ENCODE measurements around the gene PDLIM1. TPM values are rescaled to one million over a fixed set of nuclear protein-coding genes. Genes with fewer than 3 reads are reported as not detected.

The PDLIM1 gene
- total and polyA plus RNA-seq, 2 of the 13 experiments (the other 11 are each of a cell fraction or from before 2014, with no cell fraction given): 119 to 123 TPM

DNA sequence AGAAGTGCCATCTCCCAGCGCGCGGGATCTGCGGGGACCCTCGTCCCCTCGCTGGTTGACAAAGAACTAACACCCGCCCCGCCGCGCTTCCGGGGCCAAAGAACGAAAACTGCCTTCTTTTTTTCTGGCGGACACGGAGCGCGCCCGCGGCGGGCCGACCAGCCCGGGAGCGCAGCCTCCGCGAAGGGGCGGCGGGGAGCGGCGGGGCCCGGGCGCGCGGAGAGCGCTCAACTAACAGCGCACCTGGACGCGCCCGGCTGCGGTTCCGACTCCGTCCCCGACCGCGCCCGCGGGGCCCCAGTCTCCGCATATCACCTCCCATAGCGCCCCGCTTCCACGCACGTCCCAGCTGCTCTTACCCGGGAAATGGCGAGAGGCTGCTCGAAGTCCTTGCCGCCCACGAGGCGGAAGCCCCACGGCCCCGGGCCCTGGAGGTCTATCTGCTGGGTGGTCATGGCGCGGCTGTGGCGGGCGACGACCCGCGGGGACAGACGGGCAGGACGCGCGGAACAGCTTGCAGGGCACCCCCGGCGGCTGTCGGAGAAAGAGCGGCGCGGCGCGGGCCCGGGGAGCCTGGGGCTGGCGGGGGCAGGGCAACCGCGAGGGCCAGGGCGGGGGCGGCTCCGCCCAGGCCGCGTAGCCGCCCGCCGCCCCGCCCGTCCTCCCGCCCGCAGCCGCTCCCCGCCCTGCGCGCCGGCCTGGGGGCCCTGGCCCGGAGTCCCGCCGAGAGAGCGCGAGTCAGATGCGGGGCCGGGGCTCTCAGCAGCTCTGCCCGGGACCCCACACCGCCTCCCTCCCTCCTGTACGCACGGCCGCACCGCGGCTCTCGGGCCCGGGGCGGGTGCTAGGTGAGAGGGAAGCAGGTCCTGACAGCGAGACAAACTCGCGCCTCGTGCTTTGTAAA is at the start of gene PDLIM1 (continued):
- TF ChIP-seq ZNF607 (CRISPR knock-in tag; IDR thresholded peaks at IDR 0.05; ENCODE audit: borderline replicate concordance) (peak; percentile 58; the same call in 1 of the 2 replicates), ARHGAP35 (CRISPR knock-in tag; IDR thresholded peaks at IDR 0.05; ENCODE audit: borderline replicate concordance) (no peak), FOSL1 (CRISPR knock-in tag; IDR thresholded peaks at IDR 0.05; ENCODE audit: borderline replicate concordance) (no peak), ZNF557 (CRISPR knock-in tag; IDR thresholded peaks at IDR 0.05) (no peak), TBL1XR1 (IDR thresholded peaks at IDR 0.05; ENCODE audit: borderline replicate concordance, low read length, partially characterized antibody) (no peak), KDM5B (CRISPR knock-in tag; IDR thresholded peaks at IDR 0.05; ENCODE audit: borderline replicate concordance) (peak; percentile 34; the same call in 1 of the 2 replicates), JUNB (CRISPR knock-in tag; IDR thresholded peaks at IDR 0.05; ENCODE audit: borderline replicate concordance) (0 out of 2 replicates have a peak, but pooled peaks have one; percentile 20), SMAD3 (CRISPR knock-in tag; IDR thresholded peaks at IDR 0.05) (no peak), ZBTB3 (CRISPR knock-in tag; IDR thresholded peaks at IDR 0.05; ENCODE audit: borderline replicate concordance, low read depth) (no peak), TEAD3 (CRISPR knock-in tag; optimal IDR thresholded peaks at IDR 0.05; ENCODE audit: borderline replicate concordance) (no peak), SPEN (CRISPR knock-in tag; IDR thresholded peaks at IDR 0.05; ENCODE audit: low read depth) (no peak; the same call in 1 of the 2 replicates)
- TF ChIP-seq, protein P1, sequence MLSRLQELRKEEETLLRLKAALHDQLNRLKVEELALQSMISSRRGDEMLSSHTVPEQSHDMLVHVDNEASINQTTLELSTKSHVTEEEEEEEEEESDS (CRISPR knock-in tag; IDR thresholded peaks at IDR 0.05; ENCODE audit: borderline replicate concordance): no peak
- TF ChIP-seq, protein P2, sequence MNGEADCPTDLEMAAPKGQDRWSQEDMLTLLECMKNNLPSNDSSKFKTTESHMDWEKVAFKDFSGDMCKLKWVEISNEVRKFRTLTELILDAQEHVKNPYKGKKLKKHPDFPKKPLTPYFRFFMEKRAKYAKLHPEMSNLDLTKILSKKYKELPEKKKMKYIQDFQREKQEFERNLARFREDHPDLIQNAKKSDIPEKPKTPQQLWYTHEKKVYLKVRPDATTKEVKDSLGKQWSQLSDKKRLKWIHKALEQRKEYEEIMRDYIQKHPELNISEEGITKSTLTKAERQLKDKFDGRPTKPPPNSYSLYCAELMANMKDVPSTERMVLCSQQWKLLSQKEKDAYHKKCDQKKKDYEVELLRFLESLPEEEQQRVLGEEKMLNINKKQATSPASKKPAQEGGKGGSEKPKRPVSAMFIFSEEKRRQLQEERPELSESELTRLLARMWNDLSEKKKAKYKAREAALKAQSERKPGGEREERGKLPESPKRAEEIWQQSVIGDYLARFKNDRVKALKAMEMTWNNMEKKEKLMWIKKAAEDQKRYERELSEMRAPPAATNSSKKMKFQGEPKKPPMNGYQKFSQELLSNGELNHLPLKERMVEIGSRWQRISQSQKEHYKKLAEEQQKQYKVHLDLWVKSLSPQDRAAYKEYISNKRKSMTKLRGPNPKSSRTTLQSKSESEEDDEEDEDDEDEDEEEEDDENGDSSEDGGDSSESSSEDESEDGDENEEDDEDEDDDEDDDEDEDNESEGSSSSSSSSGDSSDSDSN (CRISPR knock-in tag; IDR thresholded peaks at IDR 0.05): peak; percentile 91
- TF ChIP-seq, protein P3, sequence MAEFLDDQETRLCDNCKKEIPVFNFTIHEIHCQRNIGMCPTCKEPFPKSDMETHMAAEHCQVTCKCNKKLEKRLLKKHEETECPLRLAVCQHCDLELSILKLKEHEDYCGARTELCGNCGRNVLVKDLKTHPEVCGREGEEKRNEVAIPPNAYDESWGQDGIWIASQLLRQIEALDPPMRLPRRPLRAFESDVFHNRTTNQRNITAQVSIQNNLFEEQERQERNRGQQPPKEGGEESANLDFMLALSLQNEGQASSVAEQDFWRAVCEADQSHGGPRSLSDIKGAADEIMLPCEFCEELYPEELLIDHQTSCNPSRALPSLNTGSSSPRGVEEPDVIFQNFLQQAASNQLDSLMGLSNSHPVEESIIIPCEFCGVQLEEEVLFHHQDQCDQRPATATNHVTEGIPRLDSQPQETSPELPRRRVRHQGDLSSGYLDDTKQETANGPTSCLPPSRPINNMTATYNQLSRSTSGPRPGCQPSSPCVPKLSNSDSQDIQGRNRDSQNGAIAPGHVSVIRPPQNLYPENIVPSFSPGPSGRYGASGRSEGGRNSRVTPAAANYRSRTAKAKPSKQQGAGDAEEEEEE (CRISPR knock-in tag; IDR thresholded peaks at IDR 0.05; ENCODE audit: borderline replicate concordance): no peak
- TF ChIP-seq, protein P4, sequence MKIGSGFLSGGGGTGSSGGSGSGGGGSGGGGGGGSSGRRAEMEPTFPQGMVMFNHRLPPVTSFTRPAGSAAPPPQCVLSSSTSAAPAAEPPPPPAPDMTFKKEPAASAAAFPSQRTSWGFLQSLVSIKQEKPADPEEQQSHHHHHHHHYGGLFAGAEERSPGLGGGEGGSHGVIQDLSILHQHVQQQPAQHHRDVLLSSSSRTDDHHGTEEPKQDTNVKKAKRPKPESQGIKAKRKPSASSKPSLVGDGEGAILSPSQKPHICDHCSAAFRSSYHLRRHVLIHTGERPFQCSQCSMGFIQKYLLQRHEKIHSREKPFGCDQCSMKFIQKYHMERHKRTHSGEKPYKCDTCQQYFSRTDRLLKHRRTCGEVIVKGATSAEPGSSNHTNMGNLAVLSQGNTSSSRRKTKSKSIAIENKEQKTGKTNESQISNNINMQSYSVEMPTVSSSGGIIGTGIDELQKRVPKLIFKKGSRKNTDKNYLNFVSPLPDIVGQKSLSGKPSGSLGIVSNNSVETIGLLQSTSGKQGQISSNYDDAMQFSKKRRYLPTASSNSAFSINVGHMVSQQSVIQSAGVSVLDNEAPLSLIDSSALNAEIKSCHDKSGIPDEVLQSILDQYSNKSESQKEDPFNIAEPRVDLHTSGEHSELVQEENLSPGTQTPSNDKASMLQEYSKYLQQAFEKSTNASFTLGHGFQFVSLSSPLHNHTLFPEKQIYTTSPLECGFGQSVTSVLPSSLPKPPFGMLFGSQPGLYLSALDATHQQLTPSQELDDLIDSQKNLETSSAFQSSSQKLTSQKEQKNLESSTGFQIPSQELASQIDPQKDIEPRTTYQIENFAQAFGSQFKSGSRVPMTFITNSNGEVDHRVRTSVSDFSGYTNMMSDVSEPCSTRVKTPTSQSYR (CRISPR knock-in tag; IDR thresholded peaks at IDR 0.05; ENCODE audit: borderline replicate concordance): peak; percentile 66
- TF ChIP-seq, protein P5, sequence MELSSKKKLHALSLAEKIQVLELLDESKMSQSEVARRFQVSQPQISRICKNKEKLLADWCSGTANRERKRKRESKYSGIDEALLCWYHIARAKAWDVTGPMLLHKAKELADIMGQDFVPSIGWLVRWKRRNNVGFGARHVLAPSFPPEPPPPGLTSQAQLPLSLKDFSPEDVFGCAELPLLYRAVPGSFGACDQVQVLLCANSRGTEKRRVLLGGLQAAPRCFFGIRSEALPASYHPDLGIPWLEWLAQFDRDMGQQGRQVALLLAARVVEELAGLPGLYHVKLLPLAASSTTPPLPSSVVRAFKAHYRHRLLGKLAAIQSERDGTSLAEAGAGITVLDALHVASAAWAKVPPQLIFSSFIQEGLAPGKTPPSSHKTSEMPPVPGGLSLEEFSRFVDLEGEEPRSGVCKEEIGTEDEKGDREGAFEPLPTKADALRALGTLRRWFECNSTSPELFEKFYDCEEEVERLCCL (CRISPR knock-in tag; IDR thresholded peaks at IDR 0.05; ENCODE audit: borderline replicate concordance): no peak
